Raji (cell line): ENCODE data around the gene DENND4A.

Experiments
- POLR2A ChIP-seq: IDR thresholded peaks from 2 replicates; pipeline ENCODE4 v1.6.1; 2011; ENCODE audit warnings: low read depth, low read length, control low read depth; ENCODE audit not compliant: insufficient read depth

The DENND4A gene

GRCh38 chr15:65641768-65642475, 150.2 kb downstream of the DENND4A start:
- no peak for TF ChIP-seq POLR2A

- TF ChIP-seq POLR2A: no peak
Measured at GRCh38 chr15:65639509-65639908, 152.6 kb downstream of the DENND4A start.

GRCh38 chr15:65638681-65639089, 153.4 kb downstream of the DENND4A start:
- TF ChIP-seq POLR2A: no peak

GRCh38 chr15:65638109-65638508, 154.0 kb downstream of the DENND4A start:
- TF ChIP-seq POLR2A: no peak

- TF ChIP-seq POLR2A: no peak
Measured at GRCh38 chr15:65634356-65634755, 157.7 kb downstream of the DENND4A start.

- no peak for TF ChIP-seq POLR2A
Measured at GRCh38 chr15:65633752-65634151, 158.3 kb downstream of the DENND4A start.

- no peak for TF ChIP-seq POLR2A
Measured at GRCh38 chr15:65632780-65633375, 159.2 kb downstream of the DENND4A start.

- no peak for TF ChIP-seq POLR2A
Measured at GRCh38 chr15:65631503-65631902, 160.6 kb downstream of the DENND4A start.

GRCh38 chr15:65630760-65631159, 161.3 kb downstream of the DENND4A start:
- TF ChIP-seq POLR2A: no peak

- no peak for TF ChIP-seq POLR2A
Measured at GRCh38 chr15:65629548-65629947, 162.5 kb downstream of the DENND4A start.

GRCh38 chr15:65626856-65627255, 165.2 kb downstream of the DENND4A start:
- TF ChIP-seq POLR2A: no peak

GRCh38 chr15:65623103-65623502, 169.0 kb downstream of the DENND4A start:
- TF ChIP-seq POLR2A: no peak

GRCh38 chr15:65621638-65622037, 170.5 kb downstream of the DENND4A start, which contains the start of gene SLC24A1:
SLC24A1 (plus strand) TSS chr15:65621938; CDS start chr15:65624081, 2,143 bp downstream.
- TF ChIP-seq POLR2A: no peak

GRCh38 chr15:65620833-65621232, 171.3 kb downstream of the DENND4A start:
- TF ChIP-seq POLR2A: no peak

- no peak for TF ChIP-seq POLR2A
Measured at GRCh38 chr15:65619626-65620290, 172.3 kb downstream of the DENND4A start.

GRCh38 chr15:65618560-65619109, 173.5 kb downstream of the DENND4A start:
- TF ChIP-seq POLR2A: no peak

GRCh38 chr15:65612949-65613744, 178.9 kb downstream of the DENND4A start:
- no peak for TF ChIP-seq POLR2A
